ENCODE results near the gene CYP1A1.

CYP1A1 gene, protein sequence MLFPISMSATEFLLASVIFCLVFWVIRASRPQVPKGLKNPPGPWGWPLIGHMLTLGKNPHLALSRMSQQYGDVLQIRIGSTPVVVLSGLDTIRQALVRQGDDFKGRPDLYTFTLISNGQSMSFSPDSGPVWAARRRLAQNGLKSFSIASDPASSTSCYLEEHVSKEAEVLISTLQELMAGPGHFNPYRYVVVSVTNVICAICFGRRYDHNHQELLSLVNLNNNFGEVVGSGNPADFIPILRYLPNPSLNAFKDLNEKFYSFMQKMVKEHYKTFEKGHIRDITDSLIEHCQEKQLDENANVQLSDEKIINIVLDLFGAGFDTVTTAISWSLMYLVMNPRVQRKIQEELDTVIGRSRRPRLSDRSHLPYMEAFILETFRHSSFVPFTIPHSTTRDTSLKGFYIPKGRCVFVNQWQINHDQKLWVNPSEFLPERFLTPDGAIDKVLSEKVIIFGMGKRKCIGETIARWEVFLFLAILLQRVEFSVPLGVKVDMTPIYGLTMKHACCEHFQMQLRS

DNA sequence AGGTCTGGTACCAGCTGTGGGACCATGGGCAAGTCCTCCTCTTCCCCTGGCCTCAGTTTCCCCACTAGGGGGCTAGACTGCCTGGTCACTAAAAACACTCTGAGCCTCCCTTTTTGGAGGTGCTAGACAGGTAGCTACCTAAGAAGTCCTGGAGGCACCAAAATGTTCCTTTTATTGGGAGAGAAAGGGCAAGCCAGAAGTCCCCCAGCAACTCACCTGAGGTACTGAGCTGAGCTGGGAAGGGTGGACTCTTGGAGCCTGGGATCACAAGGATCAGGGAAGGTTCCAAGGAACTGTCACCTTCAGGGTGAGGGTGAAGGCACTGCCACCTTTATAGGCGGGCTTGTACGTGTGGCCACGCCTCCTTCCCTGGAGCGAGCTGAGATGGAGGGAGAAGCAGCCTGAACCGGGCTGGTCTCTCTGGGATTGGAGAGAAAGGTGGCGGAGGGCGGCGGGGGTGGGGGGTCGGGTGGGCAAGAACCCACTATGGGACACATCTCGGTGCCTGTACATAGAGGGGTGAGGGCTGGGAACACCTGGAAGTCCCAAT lies at the start of gene CYP1A1:
Gene CYP1A1 (minus strand): TSS at position 304 of the 550 bp plus-strand sequence. CDS start 2,431 bp downstream, outside the sequence.
- peak within 1 kb of the TSS; percentile 72 for H3K4me3 ChIP-seq (ENCODE audit: low read depth in 1 of 2, low read length in 2 of 2)
- peak within 1 kb of the TSS; percentile 3 to 12 for H3K9ac ChIP-seq (ENCODE audit: low read depth in 1 of 2, low read length in 2 of 2)
- H3K27ac ChIP-seq (ENCODE audit: low read depth, low read length), result no peak within 1 kb of the TSS
- H3K4me1 ChIP-seq (ENCODE audit: control insufficient read depth in 1 of 2, insufficient read depth in 2 of 2, low read length in 2 of 2), result peaks cover 7 to 16% of the 10 kb centered on the region in 2 donors
- peaks cover 14 to 18% of the 10 kb centered on the region in 2 donors for H3K27me3 ChIP-seq (ENCODE audit: control insufficient read depth in 1 of 2, insufficient read depth in 2 of 2, low read length in 2 of 2)
- H3K9me3 ChIP-seq (ENCODE audit: control insufficient read depth in 1 of 2, low read length in 2 of 2), result no peaks in the 10 kb centered on the region
- H3K36me3 ChIP-seq (ENCODE audit: control insufficient read depth in 1 of 2, insufficient read depth in 2 of 2, low read length in 2 of 2), result no peaks in the 10 kb centered on the region

DNA sequence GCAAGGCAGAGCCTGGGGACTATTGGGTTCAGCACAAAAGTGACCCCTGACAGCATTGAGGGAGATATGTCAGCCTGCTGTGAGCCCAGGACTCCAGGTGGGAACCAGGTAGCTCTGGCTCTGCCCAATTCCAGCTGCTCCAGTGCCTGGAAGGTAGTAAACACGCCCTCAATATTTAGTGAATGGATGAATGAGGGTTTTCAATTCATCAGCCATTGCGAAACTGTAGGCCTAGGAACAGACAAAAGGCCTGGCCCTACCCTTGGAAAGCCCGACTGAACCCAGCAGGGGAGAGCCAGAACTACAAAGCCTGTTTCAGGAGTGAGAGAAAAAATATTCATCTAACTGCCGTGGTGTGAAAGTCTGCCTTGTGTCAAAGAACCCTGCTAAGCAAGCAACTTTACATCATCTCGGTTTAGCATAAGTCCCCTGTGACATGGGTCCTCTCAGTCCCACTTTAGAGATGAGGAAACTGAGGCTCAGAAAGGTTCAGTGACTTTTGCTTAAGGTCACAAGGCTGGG lies 48.5 kb upstream of the CYP1A1 start:
- Histone ChIP-seq H3K9me3 (ENCODE audit: control insufficient read depth in 1 of 2, low read length in 2 of 2) (no peaks in the 10 kb centered on the region), H3K36me3 (ENCODE audit: control insufficient read depth in 1 of 2, insufficient read depth in 2 of 2, low read length in 2 of 2) (no peaks in the 10 kb centered on the region), H3K9ac (ENCODE audit: low read depth in 1 of 2, low read length in 2 of 2) (peak overlapping the region; percentile 9 to 29), H3K27ac (ENCODE audit: low read depth, low read length) (no peak overlapping the region), H3K4me3 (ENCODE audit: low read depth in 1 of 2, low read length in 2 of 2) (no peak overlapping the region), H3K27me3 (ENCODE audit: control insufficient read depth in 1 of 2, insufficient read depth in 2 of 2, low read length in 2 of 2) (no peaks in the 10 kb centered on the region), H3K4me1 (ENCODE audit: control insufficient read depth in 1 of 2, insufficient read depth in 2 of 2, low read length in 2 of 2) (peaks cover 58 to 60% of the 10 kb centered on the region in 2 donors)

DNA sequence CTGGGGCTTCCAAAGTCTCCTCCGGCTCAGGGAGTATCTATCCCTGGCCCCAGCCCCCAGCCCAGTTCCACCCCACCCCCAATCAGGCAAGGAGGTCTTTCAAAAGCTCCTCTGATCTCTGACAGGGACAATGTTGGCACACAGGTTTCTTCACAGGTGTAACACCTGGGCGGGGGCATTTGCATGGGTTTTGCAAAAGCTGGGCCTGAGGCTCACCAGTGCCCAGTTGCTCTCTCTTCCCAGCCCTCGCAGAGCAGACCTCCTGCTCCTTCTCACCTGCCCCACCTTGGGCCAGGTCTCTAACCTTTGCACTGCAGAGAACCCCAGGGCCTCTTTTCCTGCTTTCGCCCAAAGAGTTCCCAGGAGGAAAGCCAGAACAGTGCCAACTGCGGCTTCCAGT lies 48.0 kb upstream of the CYP1A1 start:
- no peak overlapping the region for H3K27ac ChIP-seq (ENCODE audit: low read depth, low read length)
- H3K4me3 ChIP-seq (ENCODE audit: low read depth in 1 of 2, low read length in 2 of 2), result no peak overlapping the region
- peaks cover 53 to 56% of the 10 kb centered on the region in 2 donors for H3K4me1 ChIP-seq (ENCODE audit: control insufficient read depth in 1 of 2, insufficient read depth in 2 of 2, low read length in 2 of 2)
- no peaks in the 10 kb centered on the region for H3K27me3 ChIP-seq (ENCODE audit: control insufficient read depth in 1 of 2, insufficient read depth in 2 of 2, low read length in 2 of 2)
- no peaks in the 10 kb centered on the region for H3K9me3 ChIP-seq (ENCODE audit: control insufficient read depth in 1 of 2, low read length in 2 of 2)
- H3K36me3 ChIP-seq (ENCODE audit: control insufficient read depth in 1 of 2, insufficient read depth in 2 of 2, low read length in 2 of 2), result no peaks in the 10 kb centered on the region
- H3K9ac ChIP-seq (ENCODE audit: low read depth in 1 of 2, low read length in 2 of 2), result peak overlapping the region; percentile 9 to 29

DNA sequence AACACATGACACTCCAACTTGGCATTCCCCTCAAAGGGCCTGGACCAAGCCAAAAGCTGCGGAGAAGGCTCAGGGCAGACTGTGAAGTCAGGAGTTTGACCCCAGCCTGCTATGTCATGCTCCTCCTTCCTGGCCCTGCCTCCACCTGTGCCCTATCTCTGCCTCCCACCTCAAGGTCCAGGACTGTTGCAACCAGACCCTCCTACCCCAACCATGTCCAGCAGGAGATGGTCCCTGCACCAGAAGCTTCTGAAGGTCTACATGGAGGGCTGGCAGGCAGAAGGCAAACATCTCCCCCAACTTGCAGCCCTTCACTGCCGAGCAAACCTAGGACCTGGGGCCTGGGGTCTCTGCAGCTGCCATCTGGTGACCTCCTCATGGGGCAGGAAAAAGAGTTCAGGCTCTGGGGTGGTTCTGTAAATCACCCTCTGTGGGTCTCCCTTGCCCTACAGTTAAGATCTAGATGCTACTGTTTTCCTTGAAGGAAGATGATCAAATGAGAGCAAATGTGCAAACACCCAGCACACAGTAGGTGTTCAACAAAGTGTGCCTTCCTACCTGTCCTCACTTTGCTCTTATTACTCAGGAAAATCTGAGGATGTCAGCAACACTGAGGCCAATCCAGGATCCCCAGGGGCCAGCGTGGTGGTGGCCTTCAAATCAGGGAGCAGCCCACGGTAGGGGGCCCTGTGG lies 45.0 kb upstream of the CYP1A1 start:
- no peaks in the 10 kb centered on the region for H3K36me3 ChIP-seq (ENCODE audit: control insufficient read depth in 1 of 2, insufficient read depth in 2 of 2, low read length in 2 of 2)
- peaks cover 30% of the 10 kb centered on the region in 2 donors for H3K4me1 ChIP-seq (ENCODE audit: control insufficient read depth in 1 of 2, insufficient read depth in 2 of 2, low read length in 2 of 2)
- no peaks in the 10 kb centered on the region for H3K9me3 ChIP-seq (ENCODE audit: control insufficient read depth in 1 of 2, low read length in 2 of 2)
- no peak overlapping the region for H3K4me3 ChIP-seq (ENCODE audit: low read depth in 1 of 2, low read length in 2 of 2)
- H3K9ac ChIP-seq (ENCODE audit: low read depth in 1 of 2, low read length in 2 of 2), result no peak overlapping the region
- H3K27ac ChIP-seq (ENCODE audit: low read depth, low read length), result no peak overlapping the region
- no peaks in the 10 kb centered on the region for H3K27me3 ChIP-seq (ENCODE audit: control insufficient read depth in 1 of 2, insufficient read depth in 2 of 2, low read length in 2 of 2)

DNA sequence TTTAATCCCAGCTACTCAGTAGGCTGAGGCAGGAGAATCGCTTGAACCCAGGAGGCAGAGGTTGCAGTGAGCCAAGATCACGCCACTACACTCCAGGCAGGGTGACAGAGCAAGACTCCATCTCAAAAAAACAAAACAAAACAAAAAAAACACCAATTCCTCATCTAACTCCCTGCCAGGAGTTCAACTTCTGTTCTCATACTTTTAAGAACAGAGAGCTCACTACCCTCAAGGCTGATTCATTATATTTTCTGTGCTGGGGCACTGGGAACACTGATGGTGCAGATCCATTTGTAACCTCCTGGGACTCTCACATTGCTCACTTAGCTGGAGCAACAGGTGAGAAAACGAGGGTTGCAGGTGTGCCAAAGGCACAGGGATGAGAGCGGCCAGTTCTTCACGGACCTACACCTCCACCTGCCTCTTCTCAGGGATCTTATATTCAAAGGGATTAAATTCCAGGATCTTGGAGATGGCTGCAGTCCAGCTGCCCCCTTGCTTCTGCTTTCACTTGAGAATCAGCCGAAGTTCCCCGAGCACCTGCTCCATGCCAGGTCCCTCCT lies 44.2 kb upstream of the CYP1A1 start:
- no peak overlapping the region for H3K9ac ChIP-seq (ENCODE audit: low read depth in 1 of 2, low read length in 2 of 2)
- H3K4me3 ChIP-seq (ENCODE audit: low read depth in 1 of 2, low read length in 2 of 2), result no peak overlapping the region
- no peak overlapping the region for H3K27ac ChIP-seq (ENCODE audit: low read depth, low read length)
- H3K36me3 ChIP-seq (ENCODE audit: control insufficient read depth in 1 of 2, insufficient read depth in 2 of 2, low read length in 2 of 2), result no peaks in the 10 kb centered on the region
- H3K9me3 ChIP-seq (ENCODE audit: control insufficient read depth in 1 of 2, low read length in 2 of 2), result no peaks in the 10 kb centered on the region
- no peaks in the 10 kb centered on the region for H3K27me3 ChIP-seq (ENCODE audit: control insufficient read depth in 1 of 2, insufficient read depth in 2 of 2, low read length in 2 of 2)
- peaks cover 22 to 24% of the 10 kb centered on the region in 2 donors for H3K4me1 ChIP-seq (ENCODE audit: control insufficient read depth in 1 of 2, insufficient read depth in 2 of 2, low read length in 2 of 2)

DNA sequence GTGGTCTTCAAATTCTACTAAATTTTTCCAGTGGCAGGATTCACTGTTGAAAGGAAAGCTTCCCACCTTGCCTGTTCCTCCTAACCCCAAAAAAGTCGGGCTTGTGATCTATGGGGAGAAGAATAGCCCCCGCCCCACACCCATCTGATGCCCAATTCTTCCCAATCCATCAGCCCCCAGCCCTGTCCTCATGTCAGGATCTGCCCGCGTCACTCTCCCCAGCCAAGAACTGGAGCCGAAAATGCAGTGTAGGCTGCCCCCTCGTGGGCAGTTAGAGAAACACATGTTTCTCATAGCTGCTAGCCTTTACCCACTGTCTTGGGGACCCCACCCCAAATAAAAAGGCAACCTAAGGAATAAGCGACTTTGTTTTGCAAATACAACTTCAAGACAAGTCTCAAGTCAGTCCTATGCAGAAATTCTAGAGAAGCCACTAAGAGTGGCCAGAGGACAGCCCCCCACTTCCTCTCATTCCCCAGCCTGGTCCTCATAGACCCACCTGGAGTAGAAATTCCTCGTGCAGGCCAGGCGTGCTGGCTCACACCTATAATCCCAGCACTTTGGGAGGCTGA lies 43.5 kb upstream of the CYP1A1 start:
- Histone ChIP-seq H3K4me1 (ENCODE audit: control insufficient read depth in 1 of 2, insufficient read depth in 2 of 2, low read length in 2 of 2) (peaks cover 16 to 17% of the 10 kb centered on the region in 2 donors), H3K4me3 (ENCODE audit: low read depth in 1 of 2, low read length in 2 of 2) (no peak overlapping the region), H3K36me3 (ENCODE audit: control insufficient read depth in 1 of 2, insufficient read depth in 2 of 2, low read length in 2 of 2) (no peaks in the 10 kb centered on the region), H3K9me3 (ENCODE audit: control insufficient read depth in 1 of 2, low read length in 2 of 2) (no peaks in the 10 kb centered on the region), H3K27me3 (ENCODE audit: control insufficient read depth in 1 of 2, insufficient read depth in 2 of 2, low read length in 2 of 2) (no peaks in the 10 kb centered on the region), H3K27ac (ENCODE audit: low read depth, low read length) (no peak overlapping the region), H3K9ac (ENCODE audit: low read depth in 1 of 2, low read length in 2 of 2) (no peak overlapping the region)

DNA sequence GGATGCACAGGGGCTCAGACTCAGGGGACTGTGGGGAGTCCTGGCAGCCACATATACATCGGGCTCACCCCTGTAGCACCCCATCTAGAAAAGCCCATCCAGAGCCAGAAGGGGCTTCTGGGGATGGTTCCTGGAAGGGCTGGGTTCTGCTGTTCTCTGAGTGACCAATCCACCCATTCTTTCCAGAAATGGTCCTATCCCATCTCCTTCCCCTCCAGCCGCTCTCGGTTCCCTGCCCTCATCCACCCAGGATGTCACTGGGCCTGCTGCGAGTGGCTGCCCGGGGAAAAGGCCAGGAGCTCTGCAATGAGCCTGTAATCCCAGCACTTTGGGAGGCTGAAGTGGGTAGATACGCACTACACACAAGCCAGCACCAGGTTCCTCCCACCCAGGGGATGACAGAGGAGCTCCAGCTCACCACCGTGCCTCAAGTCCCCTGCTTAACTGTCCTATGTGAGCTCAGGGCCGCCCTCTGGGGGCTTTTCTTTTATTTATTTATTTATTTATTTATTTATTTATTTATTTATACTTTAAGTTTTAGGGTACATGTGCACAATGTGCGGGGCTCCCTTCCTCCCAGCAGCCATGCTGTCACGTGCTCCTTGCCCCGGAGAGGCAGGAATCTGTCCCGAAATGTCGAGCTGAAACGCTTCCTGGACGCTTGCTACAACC lies 42.9 kb upstream of the CYP1A1 start:
- no peak overlapping the region for H3K27ac ChIP-seq (ENCODE audit: low read depth, low read length)
- no peak overlapping the region for H3K4me3 ChIP-seq (ENCODE audit: low read depth in 1 of 2, low read length in 2 of 2)
- H3K9me3 ChIP-seq (ENCODE audit: control insufficient read depth in 1 of 2, low read length in 2 of 2), result no peaks in the 10 kb centered on the region
- no peak overlapping the region for H3K9ac ChIP-seq (ENCODE audit: low read depth in 1 of 2, low read length in 2 of 2)
- H3K4me1 ChIP-seq (ENCODE audit: control insufficient read depth in 1 of 2, insufficient read depth in 2 of 2, low read length in 2 of 2), result peaks cover 16 to 17% of the 10 kb centered on the region in 2 donors
- H3K27me3 ChIP-seq (ENCODE audit: control insufficient read depth in 1 of 2, insufficient read depth in 2 of 2, low read length in 2 of 2), result no peaks in the 10 kb centered on the region
- no peaks in the 10 kb centered on the region for H3K36me3 ChIP-seq (ENCODE audit: control insufficient read depth in 1 of 2, insufficient read depth in 2 of 2, low read length in 2 of 2)

DNA sequence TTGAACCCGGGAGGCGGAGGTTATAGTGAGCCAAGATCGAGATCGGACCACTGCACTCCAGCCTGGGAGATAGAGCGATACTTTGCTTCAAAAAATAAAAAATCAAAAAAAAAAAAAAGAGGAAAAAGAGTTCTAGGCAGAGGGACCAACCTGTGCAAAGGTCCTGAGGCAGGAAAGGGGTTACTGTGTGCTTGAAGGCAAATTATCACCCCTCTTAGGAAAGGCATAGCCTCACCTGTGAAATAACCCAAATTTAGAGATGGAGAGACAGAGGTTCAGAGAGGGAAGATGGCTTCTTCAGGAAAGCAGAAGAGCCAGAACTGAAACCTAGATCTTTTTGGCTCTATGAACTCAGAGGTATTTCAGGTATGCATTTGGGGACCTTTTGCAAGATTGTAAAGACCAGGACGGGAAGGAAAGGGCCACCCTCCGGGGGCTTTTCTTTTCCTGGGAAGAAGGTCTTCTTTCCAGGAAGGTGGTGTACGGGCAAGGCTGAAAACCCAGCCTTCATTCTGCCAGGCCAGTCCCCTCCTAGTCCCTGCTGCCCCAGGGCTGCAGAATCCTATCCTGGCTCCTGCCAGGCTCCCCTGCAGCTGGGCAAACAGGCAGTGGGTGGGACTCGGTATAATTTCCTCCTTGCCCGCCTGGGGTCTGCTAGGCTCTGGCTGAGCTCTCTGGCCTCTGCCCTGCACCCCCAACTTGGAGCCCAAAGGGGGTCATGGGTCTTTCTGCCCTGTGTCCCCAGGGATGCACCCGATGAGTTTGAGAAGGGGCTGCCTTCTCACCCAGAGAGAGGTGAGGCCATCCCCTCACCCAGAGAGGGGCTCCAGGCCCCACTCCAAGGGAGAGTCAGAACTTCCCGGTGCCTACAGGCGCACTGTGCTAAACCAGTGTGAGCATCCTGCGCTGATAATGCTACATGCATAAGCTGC lies 42.1 kb upstream of the CYP1A1 start:
- Histone ChIP-seq H3K27me3 (ENCODE audit: control insufficient read depth in 1 of 2, insufficient read depth in 2 of 2, low read length in 2 of 2) (no peaks in the 10 kb centered on the region), H3K4me1 (ENCODE audit: control insufficient read depth in 1 of 2, insufficient read depth in 2 of 2, low read length in 2 of 2) (peaks cover 19 to 21% of the 10 kb centered on the region in 2 donors), H3K36me3 (ENCODE audit: control insufficient read depth in 1 of 2, insufficient read depth in 2 of 2, low read length in 2 of 2) (no peaks in the 10 kb centered on the region), H3K27ac (ENCODE audit: low read depth, low read length) (no peak overlapping the region), H3K4me3 (ENCODE audit: low read depth in 1 of 2, low read length in 2 of 2) (no peak overlapping the region), H3K9ac (ENCODE audit: low read depth in 1 of 2, low read length in 2 of 2) (no peak overlapping the region), H3K9me3 (ENCODE audit: control insufficient read depth in 1 of 2, low read length in 2 of 2) (no peaks in the 10 kb centered on the region)
